ENCODE data around the gene ELMOD3.
A peak's percentile ranks its signal among the peaks of the same experiment; 100 is the strongest.
"Not testable (repeated sequence)": the region's sequence is repeated elsewhere in the genome, so short reads cannot be mapped to it uniquely, and the experiment has no call there.

The ELMOD3 gene

GRCh38 chr2:85429213-85429923, 74.8 kb downstream of the ELMOD3 start:
- no peak for DNase-seq

DNA sequence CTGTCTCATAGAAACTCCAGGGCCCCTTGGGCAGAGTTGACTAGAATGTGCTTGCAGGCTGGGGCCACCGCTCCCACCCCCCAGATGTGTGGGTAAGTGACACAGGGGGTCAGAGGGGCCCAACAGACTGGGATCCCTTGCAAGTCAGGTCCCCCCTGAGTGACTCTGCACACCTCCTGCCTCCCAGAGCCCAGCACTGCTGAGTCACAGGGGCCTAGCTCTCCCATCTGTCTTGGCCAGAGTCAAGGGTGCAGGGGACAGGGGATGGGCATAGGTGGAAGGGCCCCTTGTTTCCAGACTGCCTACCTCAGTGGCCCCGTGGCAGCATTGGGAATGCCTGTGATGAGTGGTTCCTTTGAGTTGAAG, 75.3 kb downstream of the ELMOD3 start:
- DNase-seq: no peak

- no peak for DNase-seq
These were observed 76.4 kb downstream of the ELMOD3 start for GRCh38 chr2:85430752-85431569.

DNA sequence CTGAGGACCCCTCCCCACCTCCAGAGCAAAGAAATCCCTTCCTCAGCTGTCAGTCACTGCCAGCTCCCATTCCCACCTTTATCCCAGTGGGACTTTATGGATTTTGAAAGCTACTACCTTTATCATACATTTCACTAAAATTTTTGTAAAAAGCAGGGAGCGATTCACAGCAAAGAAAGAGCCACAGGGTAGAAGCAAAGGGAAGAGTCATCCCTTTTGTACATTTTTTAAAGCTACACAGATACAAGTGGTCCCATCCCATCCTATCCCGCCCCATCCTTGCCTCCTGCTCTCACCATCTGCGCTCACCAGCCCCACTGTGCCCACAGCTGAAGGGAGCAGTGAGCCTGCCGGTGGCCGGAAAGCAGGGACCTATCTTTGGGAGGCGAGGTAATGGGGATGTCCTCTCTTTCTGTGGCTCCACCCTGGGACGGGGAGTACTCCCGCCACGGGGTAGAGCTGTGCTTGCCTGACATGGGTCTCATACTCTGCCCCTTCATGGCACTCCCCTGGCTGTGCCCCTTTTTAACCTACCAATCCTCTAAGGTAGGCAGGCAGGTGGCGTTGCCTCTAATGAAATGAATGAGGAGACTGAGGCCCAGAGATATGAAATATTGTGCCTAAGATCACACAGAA, 77.1 kb downstream of the ELMOD3 start:
- DNase-seq: no peak

DNA sequence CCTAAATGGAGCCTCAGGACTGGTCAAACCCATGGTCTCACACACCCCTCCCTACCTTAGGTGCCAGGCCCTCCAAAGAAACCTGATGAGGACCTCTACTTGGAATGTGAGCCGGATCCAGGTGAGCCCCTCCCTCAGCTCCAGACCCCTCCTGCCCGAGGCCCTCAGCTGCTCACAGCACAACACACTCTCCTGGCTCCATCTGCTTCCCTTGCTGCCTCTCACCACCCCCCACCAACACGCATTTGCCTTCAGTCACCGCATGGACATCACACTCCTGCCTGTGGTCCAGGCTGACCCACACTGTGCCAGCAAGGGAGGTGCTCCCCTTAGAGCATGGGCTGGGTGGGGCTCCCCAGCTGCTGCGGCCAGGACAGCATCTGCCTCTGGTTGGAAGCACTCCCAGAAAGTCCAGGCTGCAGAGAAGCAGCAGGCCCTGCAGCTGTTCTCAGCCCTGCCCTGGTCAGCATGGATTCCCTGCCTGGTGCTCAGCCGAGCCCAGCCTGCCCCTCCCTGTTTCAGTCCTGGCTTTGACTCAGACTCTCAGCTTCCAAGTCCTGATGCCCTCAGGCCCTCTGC, 79.0 kb downstream of the ELMOD3 start:
- DNase-seq: peak; percentile 63

GRCh38 chr2:85434696-85435095, 80.1 kb downstream of the ELMOD3 start:
- DNase-seq: no peak

GRCh38 chr2:85435220-85435958, 80.8 kb downstream of the ELMOD3 start:
- no peak for DNase-seq

DNA sequence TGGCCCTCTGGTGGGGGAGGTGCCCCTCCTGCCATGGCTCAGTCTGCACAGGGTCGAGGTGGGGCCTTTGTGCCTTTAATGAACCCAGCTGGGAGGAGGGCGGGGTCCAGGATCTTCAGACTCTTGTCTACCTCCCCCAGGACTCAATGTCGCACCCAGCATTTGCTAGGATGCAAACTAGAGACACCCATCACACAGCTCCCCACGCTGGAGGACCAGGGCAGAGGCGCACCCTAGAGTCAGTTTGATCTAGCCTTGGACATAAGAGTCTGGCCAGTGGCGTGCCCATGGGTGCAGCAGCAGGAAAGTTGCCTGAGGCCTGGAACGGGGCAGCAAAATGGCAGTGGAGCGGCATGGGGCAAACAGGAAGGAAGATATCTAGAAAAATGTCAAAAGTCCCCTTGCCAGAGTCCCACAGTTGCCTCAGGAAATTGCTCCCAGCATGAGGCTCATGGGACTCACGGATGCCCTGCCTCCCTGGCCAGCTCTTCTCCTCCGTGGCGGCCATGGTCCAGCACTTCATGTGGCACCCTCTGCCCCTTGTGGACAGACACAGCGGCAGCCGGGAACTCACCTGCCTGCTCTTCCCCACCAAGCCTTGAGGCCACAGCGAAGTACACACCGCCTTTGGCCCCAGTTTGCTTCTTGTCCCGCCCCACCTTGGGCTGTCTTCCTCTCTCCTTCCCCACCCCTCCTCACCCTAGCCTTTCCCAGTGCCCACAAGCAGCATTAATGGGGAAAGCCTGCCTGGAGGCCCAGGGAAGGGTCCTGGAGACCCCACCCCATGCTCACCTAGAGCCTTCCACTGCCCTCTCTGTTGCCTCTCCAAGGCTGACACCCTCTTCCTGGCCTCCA, 81.6 kb downstream of the ELMOD3 start:
- peak; percentile 22 for DNase-seq

DNA sequence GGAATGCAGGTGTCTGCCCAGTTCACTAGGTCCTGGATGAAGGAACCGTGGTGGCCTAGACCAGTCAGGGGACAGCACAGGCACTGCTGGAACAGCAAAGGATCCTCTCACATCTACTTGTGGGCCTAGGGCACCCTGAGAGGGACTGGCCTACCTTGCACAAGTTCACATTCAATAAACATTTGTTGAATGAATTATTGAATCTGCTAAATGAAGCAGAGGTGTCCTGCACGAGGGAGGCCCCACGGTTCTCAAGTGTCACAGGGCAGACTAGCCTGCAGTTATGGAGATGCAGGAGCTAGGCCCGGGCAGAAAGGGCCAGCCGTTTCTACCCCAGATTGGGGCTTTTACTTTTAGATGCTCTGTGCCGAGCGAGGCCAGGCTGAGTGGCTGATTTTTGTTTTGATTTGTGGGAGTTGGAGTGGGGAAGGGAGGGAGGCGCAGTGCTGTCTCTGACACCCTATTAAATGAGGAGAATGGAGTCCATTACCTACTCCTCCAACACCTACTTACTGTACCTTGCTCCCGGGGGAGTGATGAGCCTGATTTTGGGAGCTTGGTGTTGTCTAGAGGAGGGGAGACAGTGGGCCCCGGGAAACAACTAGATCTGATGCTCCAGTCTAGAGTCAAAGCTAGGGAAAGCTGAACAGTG, 82.4 kb downstream of the ELMOD3 start:
- DNase-seq: peak; percentile 36

DNA sequence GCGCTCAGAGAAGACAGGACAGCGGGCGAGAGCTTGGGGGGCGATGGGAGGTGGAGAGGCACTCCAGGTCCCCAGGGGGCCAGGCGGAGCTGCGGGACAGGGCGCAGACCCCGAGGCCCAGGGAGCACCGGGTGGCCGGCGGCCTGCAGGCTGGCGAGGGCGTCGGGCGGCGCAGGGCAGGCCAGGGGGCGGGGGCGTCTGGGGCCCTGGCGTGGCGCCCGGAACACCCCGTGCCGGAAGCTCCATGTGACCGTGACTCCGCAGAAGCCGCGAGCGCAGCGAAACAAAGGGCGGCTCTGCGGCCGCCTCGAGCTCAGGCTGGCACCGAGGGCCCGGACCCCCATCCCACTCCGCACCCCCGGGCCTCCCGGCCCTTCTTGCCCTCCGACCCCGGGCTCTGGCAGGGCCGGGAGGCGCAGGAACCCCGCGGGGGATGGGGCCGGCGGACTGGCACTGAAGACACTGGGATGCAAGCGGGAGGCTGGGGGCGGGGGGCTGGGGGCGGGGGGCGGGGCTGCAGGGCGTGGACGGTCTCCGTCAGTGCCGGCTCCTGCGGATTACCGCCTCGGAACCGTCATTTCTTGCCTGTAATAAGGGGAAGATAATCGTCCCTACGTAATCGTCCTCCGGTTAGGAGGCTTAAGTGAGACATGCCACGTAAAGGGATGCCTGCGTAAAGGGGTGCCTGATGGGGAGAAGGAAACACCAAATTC, 83.1 kb downstream of the ELMOD3 start:
- peak; percentile 90 for DNase-seq

DNA sequence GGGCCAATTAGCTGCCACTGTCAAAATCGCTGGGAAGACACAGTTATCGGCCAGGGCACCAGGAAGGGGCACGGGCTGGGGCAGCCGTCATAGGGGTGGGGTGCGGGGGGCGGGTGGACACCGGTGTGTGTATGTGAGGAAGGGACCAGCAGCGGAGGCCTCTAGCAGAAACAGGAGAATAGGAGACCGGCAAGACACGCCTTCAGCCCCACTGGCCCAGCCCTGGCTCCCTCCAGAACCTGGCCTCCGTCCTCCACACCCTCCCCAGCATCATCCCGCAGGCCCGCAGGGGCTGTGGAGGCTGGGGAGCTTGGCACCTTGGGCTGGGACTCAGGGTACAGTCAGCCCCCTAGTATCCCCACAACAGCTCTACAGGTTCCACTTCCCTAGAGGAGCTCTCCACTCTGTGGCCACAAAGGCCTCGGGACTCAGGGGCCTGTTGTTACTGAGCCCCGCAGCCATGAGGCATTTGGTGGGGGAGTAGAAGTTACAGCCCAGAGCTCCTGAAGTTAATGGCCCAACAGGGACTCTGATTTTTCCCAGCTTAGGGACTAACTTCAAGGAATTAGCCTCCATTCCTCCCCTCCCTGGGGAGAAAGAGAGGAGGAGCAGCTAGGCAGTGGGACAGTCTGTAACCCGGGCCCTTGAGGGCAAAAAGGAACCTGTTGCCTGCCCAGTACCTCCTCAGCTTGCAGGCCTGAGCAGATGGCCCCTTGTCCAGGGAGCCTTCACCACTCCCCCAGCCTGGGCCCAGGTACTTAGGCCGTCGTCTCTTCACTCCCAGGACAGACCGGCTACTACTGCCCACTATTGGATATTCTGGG, 83.8 kb downstream of the ELMOD3 start:
- DNase-seq: no peak

- DNase-seq: no peak
These were observed 84.5 kb downstream of the ELMOD3 start for GRCh38 chr2:85439025-85439472.

DNA sequence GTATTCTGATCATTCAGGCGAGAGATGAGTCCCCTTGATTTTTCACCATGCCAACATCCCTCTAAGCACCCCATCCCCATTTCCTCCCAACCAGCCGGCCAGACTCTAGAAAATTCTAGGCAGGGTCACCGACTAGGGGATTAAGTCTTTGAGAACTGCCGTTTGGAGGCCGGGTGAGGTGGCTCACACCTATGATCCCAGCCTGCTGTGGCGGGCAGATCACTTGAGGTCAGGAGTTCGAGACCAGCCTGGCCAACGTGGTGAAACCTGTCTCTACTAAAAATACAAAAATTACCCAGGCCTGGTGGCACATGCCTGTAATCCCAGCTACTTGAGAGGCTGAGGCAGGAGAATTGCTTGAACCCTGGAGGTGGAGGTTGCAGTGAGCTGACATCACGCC, 85.0 kb downstream of the ELMOD3 start:
- DNase-seq: not testable (repeated sequence)

GRCh38 chr2:85439986-85440385, 85.4 kb downstream of the ELMOD3 start:
- no peak for DNase-seq

GRCh38 chr2:85440729-85441128, 86.2 kb downstream of the ELMOD3 start:
- DNase-seq: no peak
